NCI-H128 (cell line): ENCODE measurements around the gene TENM4.
"Not testable (repeated sequence)": the region's sequence is repeated elsewhere in the genome, so short reads cannot be mapped to it uniquely, and the experiment has no call there.

Source experiments
- DNase-seq: peaks from one replicate; lab custom pipeline; 2025; ENCODE audit not compliant: unreplicated experiment; lab: John Stamatoyannopoulos, UW

Gene TENM4

DNA sequence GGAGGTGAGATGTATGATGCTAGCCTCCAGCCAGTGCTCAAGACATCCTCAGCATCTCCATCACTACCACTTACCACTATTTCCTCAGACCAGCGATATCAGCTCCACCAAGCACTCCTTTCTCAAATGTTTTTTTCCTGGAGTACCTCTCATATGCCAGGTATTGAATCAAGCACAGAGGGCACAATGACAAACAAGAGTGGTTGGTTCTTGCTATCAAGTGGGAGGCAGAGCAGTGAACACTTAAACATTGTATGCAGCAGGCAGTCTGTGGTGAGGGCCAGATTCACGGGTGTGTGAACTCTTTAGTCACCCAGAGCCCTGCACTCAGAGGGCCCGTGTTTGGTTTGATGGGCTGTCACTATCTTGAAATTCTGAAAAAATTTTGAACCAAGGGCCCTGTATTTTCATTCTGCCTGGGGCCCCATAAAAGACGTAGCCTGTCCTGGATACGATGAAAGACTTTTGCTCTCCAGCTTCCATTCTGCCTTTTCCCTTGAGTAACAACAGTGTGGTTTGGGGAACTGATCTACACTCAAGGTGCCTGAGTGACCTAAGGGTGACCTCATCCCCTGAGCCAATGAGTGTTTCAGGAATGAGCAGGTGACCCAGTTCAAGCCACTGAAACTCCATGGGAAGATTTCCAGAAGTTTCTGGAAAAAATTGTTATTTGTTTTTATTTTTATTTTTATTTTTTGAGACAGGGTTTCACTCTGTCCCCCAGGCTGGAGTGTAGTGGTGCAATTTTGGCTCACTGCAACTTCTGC is 517.8 kb downstream of the TENM4 start:
- no peak for DNase-seq

DNA sequence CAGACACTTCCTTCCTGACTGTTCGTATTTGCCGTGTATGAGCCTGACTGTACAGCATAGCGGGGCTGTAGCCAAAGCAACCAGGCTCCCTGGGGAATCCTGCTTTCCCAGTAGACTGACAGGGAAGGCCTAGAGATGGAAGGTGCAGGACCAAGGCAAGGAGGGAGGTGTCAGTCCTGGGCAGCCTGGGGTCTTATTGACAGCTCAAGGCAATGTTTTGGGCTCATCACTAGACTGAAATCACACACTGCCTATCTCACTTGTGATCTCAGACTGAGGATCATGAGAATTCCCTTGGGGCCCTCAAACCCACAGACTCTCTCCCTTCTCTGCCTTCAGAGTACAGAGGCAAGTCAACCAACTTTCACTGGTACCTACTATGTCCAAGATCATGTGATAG is 519.3 kb downstream of the TENM4 start:
- DNase-seq: no peak

DNA sequence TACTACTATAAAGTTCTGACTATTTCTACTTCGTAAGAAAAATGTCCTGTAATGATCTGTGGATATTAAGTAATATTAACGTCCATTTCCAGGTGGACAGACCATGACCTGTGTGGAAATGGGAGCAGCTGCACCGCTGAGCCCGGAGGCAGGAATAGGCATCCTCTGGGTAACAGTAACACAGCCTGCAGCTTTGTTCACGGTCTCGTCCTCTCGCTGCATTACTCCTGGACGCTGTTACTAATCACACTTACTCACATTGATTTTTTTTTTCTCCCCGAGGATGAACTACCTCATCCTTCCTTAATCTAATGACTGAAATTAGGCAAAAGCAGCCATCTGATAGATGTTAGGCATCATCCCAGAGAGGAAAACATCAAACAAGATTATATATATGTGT is 520.5 kb downstream of the TENM4 start:
- DNase-seq: no peak

DNA sequence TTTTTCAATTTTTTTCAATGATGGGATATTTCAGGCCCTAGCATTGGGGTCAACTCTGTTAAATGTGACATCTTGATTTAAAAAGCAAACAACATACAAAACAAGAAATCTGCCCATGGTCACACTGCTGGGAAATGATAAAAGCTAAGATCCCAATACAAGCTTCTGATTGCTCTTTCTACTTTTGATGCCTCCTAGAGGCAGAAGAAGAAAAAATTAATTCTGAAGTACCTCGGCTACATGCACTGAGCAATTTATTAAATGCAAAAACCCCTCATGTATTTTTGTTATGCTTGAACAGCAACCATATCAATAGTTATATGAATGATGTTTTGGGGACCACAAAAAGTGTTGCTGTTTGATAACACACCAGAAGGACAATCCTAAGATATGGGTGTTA is 524.1 kb downstream of the TENM4 start:
- DNase-seq: no peak

DNA sequence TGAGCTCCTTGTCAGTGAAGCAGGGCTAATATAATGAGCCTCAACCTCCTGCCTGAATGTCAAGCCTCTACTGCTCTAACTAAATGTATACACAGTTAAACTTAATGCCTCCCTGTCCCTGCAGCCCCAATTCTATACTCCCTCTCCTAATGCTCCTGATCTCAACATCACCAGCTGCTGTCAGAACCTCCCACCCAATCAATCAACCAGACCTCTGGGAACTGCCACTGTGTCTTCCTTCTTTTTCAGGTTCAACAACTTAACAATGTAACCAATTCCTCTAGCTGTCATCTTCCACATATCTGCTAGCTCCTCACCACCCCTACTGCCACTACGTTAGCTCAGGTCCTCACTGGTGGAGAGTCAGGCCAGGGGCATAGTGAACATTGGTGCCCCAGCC is 526.3 kb downstream of the TENM4 start:
- DNase-seq: no peak

DNA sequence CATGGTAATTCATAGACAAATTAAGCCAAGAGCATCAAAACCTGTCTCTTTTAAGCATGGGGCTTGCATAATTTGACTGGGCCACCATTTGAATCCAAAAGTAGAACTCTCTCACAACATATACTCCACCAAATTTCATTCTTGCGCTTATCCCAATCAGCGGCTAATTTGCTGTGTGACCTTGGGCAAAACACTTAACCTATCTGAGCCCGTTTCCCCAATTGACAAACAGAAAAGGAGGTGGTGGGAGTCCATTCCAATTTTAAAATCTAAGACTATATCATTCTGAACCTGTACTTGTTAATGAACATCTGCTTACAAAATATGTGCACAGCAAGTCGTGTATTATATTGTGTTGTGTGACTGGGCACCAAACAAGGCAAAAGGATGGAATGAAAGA is 528.1 kb downstream of the TENM4 start:
- no peak for DNase-seq

DNA sequence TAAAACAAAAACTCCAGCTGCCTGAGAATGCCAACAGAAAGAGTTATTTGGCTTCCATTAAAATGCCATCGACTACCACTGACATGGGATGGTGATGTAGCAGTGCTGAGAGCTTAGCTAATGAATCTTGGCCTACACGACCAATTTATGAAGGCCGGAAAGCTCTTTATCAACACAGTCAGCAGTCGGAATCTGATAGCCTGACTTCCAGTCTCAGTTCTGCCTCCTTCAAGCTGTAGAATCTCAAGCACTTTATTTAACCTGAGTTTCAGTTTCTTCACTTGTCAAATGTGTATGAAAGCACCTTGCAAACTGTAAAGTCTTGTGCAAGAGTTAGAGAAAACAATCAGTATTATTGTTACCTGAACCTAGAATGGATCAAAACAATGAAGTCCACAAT is 530.5 kb downstream of the TENM4 start:
- DNase-seq: no peak

DNA sequence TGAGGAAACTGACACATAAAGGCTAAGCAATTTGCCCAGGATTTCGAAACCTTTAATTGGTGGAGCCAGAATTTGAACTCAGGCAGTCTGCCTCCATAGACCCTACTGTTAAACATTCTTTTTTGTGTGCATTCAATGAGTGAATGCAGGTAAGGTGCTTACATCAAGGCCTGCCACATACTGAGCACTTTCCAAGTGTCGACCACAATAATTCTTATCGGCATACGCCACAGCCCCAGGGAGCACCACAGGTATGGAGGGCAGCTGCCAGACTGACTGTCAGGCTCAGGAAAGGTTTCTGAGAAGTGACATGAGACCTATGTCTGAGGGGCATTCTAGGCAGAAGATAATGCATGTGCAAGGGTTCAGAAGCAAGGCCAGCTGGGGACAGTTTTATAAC is 531.4 kb downstream of the TENM4 start:
- no peak for DNase-seq

DNA sequence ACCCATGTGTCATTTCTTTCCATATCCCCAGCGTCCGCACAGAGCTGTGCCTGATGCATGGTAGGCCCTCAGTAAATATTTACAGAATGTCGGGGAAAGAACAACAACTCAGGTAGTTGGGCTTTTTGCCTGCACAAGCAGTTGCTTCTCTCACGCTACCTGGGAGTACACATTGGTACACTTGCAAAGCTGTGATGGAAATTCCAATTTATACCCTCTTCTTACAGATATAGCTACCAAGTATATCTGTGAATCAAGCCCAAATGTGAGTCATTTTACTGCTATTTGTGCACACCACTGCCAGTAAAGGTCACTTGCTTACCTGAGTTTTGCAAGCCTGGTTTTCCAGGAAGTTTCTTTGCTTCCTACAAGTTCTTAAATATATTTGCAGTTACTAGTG is 533.2 kb downstream of the TENM4 start:
- DNase-seq: no peak

DNA sequence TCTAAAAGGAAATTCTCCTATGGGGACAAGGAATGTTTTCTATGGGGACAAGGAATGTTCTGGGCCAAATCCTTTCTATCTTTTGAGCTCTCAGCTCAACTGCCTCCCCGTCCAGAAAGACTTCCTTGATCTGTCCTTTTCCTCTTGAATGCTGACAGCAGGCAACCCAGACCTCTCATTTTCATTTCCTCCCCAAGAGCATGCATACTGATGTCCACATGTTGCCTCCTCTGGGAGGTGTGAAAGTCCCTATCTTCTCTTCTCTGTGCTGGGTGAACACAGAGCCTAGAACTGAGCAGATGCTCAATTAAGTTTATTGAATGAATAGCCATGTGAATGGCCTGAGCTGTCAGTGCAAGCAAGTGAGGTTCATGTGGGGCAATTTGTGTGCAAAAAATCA is 534.3 kb downstream of the TENM4 start:
- DNase-seq: no peak

DNA sequence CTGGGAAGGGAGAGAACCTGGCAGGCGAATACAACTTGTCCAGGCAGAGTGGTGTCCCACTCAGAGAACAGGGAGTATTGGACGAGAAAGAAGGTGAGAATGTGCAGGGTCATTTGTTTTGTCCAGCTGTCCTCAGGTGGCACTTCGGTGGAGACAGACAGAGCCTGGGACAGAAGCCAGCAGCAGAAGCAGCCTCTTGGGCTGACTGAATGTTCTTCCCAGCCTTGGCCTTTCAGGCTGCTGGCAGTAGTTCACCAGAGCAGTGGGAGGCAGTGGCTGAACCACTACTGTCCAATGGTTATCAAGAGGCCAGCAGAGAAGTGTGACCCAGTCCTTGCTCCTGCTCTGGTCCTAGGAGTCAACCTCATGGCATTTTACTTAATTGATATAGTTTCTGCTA is 535.1 kb downstream of the TENM4 start:
- DNase-seq: no peak

DNA sequence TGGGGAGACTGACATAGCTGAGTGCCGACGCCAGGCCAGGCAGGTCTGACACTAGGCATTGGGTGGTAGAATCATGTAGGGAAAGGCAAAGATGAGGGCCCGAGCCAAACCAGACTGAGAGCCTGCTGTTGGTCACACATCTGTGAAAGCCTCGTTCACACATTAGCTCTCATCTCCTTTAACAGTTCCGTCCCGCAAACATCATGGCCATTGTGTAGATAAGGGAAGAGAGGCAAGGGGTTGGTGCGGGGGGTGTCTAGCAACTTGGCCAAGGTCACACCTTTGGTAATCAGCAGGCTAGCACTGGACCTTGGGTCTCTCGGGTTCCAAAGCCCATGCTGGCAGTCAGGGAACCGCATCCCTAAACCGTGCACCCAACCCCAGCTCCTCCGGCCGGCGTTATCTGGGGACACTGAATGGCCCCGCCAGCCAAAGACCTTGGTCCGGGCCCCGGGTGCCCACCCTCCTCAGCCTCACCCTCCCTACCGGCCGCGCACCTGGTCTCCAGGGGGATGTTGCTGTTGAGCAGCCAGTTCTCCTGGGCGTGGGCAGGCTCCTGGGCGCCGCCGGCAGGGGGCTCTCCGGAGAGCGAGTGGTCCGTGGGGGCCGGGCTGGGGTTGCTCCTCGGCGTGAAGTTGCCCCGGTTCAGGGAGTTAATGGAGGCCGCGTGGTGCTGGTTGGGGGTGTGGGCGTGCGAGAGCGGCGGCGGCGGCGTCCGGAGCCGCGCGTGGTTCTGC is 537.9 kb downstream of the TENM4 start:
- DNase-seq: no peak

DNA sequence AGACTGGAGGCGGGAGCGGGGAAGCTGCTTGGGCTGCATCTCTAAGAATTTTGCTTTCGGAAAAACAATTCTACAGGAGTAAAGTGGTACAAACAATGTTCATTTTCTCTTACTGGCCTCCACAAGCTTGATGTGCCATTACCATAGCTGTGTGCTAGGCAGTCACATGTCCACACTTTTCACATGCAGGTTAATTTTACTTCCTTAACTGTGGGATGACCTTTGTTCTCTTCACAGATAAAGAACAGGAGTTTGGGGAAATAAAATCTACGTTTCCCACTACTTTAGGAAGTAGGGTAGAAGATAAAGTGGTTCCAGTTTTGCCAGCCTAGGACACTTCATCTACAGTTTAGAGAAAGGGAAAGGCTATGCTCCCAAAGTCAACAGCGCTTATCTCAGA is 539.0 kb downstream of the TENM4 start:
- no peak for DNase-seq

DNA sequence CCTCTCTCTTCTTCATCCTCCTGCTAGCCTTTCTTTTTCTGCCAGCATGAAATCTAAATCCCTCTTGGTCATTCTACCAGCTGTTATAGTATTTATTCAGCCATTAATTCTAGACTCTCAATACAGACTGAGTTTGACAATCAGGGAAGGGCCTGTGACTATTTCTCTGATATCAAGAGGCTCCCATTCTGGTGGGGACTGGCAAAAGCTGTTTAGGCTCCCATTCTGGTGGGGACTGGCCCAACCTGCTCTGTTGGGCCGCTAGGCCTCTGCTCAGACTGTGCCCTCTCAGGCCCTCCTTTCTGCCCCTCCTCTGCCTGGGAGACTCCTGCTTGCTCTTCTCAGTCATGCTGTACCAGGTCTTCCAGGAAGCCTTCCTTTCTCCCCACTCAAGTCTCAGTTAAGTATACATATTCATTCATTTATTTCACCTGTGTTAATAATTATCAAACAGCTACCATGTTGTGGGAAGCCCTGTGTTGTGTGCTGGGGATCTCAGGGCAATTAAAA is 542.5 kb downstream of the TENM4 start:
- DNase-seq: no peak

DNA sequence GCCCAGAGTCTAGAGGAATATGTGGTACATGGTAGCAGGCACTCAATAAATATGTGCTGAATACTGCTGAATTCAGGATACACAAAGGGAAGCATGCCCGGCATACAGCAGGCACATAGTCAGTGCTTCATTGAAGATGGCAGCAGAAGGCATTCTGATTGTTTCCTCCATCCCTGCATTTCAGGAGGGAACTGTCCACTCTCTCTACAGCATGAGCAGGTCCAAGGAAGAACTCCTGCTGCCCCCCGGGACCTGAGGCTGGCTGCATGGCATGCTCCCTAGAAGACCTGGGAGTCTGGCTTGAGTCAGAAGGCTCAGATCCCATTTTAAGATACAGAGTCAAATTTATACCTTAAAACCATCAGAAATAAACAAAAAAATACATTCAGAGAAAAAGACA is 546.8 kb downstream of the TENM4 start:
- DNase-seq: no peak

DNA sequence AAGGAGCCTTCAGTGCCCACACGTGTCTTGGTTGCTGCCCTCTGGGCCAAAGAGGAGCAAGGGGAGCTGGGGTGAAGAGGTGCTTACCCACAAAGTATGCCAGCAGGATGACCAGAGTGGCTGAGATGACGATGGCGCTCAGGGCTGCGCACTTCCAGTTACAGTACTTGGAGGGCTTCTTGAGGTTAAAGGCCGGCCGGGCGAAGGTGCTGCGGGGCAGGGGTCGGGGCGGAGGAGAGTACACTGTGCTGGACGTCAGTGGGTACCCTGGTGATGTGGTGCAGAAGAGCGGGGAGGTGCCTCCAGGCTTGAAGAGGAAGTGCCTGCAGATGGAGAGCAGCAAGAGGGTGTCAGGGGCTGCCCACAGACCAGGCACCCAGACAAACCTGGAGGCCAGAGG is 551.1 kb downstream of the TENM4 start:
- no peak for DNase-seq

DNA sequence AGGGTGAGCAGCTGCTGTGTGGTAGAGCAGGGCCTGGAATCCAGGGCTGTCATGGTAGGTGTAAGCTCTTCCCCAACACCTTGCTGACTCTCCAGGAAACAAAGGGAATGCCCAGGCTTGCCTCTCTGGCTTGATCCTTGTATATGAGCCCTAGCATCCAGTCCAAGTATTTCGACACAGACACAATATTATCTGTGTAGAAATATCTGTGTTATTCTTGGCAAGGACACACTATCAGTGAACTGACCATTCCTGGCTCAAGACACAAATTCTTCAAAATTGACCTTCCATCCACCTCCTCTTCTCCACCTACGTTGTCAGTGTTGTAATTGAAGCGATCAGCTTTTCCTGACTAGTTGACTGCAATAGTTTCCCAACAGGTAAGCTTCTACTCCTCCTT is 554.2 kb downstream of the TENM4 start:
- DNase-seq: no peak

DNA sequence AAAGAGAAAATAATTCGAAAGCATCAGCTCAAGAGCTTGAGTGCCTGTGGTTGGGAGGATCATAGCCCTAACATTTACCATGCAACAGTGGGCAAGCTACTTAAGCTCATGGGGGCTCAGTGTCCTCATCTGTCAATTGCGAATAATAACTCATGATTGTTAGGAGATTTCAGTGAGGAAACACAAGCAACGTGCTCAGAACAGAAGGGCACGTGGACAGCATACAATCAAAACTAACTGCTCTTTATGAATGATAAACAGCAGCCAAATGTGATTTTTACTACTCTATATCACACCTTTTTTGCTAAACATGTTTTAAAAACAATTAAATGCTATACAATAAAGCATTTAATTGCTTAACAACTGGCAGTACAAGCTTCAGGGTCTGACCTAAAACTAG is 556.1 kb downstream of the TENM4 start:
- no peak for DNase-seq

DNA sequence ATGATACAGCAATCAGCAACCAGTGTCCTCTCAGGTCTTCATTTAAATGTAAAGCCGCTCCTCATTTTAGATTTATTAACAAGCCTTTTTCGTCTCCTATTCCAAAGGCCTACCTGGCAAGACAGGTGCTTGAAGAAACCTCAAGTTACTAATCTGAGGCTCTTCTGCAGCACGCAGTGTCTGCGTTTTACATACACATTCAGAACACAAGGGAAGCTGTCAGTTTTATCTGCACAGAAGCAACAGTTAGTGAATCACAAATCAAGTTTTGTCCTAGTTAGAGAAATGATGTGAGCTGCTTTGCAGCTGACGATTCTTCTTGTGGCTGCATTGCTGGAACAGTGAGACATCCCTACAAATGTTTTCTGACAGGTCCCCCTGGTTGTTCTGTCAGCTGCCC is 557.3 kb downstream of the TENM4 start:
- DNase-seq: no peak

DNA sequence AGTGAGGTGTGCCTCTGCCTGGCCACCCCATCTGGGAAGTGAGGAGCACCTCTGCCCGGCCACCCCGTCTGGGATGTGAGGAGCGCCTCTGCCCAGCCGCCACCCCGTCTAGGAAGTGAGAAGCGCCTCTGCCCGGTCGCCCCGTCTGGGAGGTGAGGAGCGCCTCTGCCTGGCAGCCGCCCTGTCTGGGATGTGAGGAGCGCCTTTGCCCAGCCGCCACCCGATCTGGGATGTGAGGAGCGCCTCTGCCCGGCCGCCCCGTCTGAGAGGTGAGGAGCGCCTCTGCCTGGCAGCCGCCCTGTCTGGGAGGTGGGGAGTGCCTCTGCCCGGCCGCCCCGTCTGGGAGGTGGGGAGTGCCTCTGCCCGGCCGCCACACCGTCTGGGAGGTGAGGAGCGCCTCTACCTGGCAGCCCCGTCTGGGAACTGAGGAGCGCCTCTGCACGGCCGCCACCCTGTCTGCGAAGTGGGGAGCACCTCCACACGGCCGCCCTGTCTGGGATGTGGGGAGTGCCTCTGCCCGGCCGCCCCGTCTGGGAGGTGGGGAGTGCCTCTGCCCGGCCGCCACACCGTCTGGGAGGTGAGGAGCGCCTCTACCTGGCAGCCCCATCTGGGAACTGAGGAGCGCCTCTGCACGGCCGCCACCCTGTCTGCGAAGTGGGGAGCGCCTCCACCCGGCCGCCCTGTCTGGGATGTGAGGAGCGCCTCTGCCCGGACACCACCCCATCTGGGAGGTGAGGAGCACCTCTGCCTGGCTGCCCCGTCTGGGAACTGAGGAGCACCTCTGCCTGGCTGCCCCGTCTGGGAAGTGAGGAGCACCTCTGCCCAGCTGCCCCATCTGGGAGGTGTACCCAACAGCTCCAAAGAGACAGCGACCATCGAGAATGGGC is 561.5 kb downstream of the TENM4 start:
- DNase-seq: not testable (repeated sequence)

DNA sequence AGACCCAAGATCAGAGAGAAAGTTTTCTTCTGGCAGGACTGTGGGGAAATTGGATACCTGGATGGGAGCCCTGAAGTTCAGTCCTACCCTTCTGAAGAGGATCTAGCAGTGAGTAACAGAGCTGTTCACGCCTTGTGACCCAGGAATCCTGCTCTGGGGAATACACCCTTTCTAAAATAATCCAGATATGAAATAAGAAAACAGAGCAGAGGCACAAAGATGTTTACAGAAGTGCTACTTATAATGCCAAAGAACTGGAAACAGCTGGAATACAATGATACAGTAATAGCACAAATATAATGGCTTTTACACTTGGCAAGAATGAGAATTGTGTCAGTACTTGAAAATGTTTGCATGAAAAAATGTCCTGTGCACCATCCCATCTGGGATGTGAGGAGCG is 562.2 kb downstream of the TENM4 start:
- no peak for DNase-seq

DNA sequence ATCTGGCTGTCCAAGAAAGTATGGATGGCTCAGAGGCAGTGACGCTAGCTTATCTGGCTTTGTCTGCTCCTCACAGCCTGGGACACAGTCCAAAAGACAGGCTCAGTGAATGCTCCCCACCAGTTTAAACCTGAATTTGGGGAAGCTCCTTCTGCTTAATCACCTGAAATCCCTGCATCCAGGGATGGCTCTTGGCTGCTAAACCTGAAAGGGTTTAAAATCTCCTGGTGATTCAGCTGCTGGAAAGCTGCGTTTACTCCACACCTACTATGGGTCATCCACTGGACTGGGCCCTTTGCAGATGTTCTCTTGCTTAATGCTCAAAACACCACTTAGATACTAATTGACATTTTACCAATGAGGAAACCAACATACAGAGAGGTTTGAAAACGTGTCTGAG is 564.2 kb downstream of the TENM4 start:
- no peak for DNase-seq
